Esophagus mucosa (tissue), 1 donor: ENCODE data around the gene YY1AP1. TPM values are rescaled to one million over a fixed set of nuclear protein-coding genes. Genes with fewer than 3 reads are reported as not detected.
A peak's percentile ranks its signal among the peaks of the same experiment; 100 is the strongest.
"Not testable (repeated sequence)": the region's sequence is repeated elsewhere in the genome, so short reads cannot be mapped to it uniquely, and the experiment has no call there.

Experiments used
- ATAC-seq: fragments of 200-7000 bp; cut with Tn5 transposase; one replicate; pipeline ENCODE4 v1.9.1; 2020
- total RNA-seq: library from RNA; stranded (reverse); gene quantifications from one replicate; pipeline ENCODE4 v1.2.4, GENCODE V29; 2023
- donor health status: DM: yes; HTN: yes; CAD: no.

Gene YY1AP1
- total RNA-seq, 1 donor from 2014 or later: 40.3 TPM

DNA sequence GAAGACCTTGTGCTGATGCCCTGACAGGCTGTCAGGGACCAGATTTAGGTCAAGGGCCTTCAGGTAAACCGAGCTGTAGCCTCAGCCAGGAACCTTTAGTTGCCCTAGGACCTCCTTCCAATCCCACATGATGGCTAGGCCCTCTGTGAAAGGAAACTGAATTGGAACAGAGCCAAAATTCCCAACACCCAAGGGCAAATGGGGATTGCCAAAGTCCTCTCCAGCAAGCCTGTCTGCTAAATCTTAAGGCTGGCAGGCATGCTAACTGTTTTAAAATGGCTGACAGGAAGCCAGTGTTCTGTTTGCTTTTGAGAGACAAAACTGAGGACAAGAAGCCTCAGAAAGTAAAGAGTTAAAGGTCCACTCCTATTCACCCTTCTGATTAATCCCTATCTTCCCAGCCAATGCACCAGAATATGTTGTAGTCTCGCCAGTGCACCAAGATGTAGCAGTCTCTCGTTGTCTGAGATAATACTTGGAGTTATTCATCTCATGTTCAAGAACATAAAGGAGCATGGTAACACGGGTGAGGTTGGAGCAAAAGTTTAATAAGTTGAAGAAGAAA lies 43.5 kb downstream of the YY1AP1 start:
- ATAC-seq: no peak

DNA sequence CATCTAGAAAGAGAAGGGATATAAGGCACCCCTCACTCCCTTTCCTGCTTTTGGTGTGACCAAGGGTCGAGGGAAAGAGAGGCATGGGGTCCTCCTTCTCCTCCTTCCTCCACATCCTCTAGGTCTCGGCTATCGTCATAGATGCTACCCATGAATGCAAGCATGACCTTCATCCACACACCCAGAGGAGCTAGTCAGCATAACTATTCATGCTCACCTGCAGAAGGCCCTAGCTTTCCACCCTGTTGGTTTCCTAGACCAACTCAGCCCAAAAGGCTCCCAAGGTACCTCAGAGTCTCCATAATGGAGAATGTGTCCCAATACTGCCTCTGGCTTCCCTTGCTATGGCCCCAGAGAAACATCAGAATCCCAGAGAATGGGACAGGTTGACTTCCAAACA lies 45.3 kb downstream of the YY1AP1 start:
- no peak for ATAC-seq

DNA sequence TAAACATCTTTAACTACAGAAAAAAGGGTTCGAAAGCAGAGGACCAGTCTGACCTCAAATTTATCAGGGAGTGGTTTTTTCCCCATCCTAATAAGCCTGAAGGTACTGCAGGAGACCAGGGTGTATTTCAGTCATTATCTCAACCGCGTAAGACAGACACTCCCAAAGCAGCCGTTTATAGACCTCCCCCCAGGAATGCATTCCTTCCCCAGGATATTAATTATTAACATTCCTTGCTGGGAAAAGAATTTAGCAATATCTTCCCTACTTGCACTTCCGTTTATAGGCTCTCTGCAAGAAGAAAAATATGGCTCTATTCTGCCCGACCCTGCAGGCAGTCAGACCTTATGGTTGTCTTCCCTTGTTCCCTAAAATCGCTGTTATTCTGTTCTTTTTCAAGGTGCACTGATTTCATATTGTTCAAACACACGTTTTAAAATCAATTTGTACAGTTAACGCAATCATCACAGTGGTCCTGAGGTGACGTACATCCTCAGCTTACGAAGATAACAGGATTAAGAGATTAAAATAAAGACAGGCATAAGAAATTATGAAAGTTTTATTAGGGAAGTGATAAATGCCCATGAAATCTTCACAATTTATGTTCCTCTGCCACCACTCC lies 45.9 kb downstream of the YY1AP1 start:
- not testable (repeated sequence) for ATAC-seq

DNA sequence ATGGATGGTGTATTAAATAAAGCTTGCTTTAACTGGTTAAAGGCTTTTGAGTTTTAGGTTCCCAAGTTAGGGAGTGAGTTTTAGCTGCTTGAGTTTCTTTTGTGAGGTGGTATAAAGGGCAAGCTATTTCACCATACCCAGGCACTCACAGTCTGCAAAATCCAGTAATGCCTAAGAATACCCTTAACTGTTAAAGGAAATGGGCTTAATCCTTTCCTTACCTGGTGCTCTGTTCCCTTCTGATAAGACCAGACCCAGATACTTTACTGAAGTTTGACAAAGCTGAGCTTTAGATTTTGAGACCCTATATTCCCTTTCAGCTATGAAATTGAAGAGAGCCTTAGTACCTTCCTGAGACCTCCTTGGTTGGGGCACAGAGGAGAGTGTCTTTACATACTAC lies 48.2 kb downstream of the YY1AP1 start:
- ATAC-seq: no peak

DNA sequence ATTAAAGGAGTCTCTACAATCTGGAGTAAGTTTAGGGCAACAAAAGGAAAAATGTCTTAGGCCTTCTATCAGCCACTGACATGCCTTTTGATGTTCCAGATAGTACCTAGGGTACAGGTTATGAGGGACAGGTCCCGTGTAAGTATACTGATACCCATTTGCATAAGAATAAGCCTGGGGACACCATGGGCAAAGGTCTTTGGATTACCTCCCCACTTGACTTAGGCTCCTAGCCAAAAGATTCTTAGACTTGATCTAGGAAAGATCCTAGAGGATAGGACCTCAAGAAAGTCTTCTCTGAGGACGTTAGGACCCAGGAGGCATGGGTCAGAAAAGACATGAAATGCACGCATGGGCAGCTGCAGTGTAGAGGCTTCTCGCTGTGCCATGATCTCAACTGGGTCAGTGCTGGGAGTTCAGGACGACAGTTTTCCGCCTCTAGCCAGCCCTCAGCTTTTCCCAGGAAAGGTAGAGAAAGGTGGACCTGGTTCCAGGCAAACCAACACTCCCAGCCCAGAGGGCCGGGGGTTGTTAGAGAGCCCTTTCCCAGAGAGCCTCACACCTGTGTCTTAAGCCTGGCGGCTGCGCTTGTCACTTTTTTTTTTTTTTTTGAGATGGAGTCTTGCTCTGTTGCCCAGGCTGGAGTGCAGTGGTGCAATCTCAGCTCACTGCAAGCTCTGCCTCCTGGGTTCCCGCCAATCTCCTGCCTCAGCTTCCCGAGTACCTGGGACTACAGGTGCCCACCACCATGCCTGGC lies 52.0 kb downstream of the YY1AP1 start:
- peak; percentile 11 for ATAC-seq

DNA sequence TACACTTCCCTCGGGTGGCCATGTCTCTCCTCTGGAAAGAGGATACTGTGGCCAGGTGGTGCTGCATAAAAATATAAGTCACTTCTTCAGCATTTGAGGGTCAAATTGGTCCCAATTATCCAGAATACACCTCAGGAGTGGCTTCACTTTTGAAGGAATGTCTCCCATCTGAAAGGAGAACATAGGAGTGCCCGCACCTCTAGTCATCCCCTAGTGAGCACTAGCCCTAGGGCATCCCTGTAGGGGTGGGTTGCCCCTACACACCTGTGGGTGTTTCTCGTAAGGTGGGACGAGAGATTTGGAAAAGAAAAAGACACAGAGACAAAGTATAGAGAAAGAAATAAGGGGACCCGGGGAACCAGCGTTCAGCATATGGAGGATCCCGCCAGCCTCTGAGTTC lies 62.1 kb downstream of the YY1AP1 start:
- ATAC-seq: not testable (repeated sequence)

DNA sequence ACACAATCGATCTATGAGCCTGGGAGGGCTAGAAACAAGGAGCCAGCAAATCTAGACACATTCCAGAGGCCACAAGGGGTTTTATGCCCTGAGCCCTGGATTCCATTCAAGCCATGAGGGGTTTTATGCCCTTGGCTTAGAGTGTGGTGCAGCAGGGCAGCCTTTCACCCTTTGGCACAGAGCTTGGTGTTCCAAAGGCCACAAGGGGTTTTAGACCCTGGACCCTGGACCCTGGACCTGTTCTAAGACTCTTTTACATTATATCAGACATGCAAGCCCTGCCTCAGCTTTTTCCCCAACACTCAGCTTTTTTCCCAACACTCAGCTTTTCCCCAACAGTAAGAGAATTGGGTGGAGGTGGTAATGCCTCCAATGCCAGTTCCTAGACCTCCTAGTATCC lies 65.2 kb downstream of the YY1AP1 start:
- no peak for ATAC-seq

DNA sequence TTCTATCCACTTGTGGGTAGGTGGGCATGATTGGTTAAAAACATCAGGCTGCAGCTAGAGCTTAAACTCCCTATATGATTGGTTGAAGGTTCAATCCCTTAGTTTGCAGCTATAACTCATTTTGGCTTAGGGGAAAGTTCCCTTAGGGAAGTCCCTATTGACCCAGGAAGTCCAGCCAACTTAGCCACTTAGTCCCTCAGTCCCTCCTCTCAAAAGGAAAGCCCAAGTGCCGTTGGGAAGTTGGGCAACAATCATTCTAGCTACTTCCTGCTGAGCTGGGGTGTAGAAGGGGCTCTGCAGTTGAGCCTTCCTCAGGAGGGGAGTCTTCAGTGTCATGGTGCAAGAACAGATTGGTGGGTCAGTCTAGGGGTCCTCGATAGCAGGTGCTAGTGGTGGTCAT lies 66.4 kb downstream of the YY1AP1 start:
- ATAC-seq: no peak

DNA sequence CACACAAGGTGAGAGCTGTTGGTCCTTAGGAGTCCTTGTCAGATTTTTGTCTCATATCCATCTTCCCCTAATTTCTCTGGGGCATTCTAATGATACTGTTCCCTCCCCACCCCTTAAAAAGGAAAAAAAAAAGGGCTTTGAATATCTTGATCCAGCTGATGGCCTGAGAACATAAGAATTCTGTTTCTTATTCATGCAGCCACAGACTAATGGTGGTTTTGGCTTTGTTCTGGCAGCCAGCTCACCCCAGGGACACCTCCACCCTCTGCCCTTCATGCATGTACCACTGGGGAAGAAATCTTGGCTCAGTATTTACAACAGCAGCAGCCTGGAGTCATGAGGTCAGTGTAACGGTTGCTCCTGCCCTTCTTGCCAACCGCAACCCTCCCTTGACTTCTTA lies 75.3 kb downstream of the YY1AP1 start:
- ATAC-seq: not testable (repeated sequence)

DNA sequence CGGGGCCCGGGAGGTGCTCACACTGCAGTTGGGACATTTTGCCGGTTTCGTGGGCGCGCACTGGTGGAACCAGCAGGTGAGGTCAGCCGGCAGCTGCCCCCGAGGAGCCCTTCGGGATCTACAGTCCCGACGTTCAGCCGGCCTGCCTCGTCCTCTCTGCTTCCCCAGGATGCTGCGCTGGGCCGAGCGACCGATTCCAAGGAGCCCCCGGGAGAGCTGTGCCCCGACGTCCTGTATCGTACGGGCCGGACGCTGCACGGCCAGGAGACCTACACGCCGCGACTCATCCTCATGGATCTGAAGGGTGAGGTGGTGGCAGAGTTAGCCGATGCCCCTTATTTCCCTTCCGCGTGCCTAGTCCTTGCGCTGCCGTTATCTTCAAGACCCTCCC lies 78.3 kb downstream of the YY1AP1 start:
- ATAC-seq: peak; percentile 47

DNA sequence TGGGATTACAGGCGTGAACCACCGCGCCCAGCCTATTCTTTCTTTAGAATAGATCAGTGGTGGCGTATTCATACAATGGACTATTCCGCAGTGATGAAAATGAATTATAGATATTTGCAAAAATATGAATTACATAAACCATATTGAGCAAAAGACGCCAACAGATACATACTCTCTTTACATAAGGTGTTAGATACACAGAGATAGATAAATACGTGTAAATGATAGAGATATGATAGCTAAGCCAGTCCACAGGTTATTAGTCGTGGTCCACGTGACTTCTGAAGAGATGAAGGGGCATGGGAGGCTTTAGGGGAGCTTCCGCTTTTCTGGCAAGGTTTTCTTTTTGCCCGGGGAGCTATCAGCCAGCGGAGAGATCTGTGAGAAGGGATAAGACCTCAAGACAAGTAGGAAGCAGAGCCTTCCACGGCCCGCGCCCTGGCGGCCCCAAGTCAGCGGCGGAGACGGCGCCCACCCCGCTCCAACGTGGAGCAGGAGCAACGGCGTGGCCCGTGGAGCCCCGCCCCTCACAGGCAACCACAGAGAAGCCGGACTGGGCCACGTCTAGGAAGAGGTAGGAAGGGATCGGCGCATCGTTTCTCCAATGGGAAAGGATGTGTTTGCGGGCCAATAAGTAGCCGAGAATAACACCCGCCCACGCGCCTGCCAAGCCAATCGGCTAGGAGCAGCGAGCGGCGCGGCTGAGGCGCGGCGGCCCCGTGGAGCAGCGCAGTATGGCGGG lies 78.9 kb downstream of the YY1AP1 start, which contains the start of gene MSTO1:
Gene MSTO1 (plus strand): TSS at position 704 of the 742 bp plus-strand sequence. CDS start 31 bp downstream, at position 735.
- peak; percentile 98 for ATAC-seq

Other genes with a start within 250 kb of the YY1AP1 start
- 25.3 TPM for gene ASH1L, start 126.0 kb downstream of the YY1AP1 start, total RNA-seq
- 16.7 TPM for gene MSTO1, start 78.6 kb downstream of the YY1AP1 start, total RNA-seq
- 69.7 TPM for gene DAP3, start 317 bp upstream of the YY1AP1 start, total RNA-seq
- 25.9 TPM for gene GON4L, start 168.4 kb upstream of the YY1AP1 start, total RNA-seq
- 0.76 TPM for gene SYT11, start 170.8 kb upstream of the YY1AP1 start, total RNA-seq
- 35.7 TPM for gene RIT1, start 222.6 kb upstream of the YY1AP1 start, total RNA-seq
- gene KHDC4, start 245.6 kb upstream of the YY1AP1 start, total RNA-seq: 19.4 TPM